Transverse colon (tissue), 4 donors: Measurements from ENCODE around the gene CERKL. TPM values are rescaled to one million over a fixed set of nuclear protein-coding genes. Genes with fewer than 3 reads are reported as not detected.

Experiments
- DNase-seq: peaks from one replicate; pipeline ENCODE4 v3.0.0-alpha.2; 2019
- H3K27ac ChIP-seq, 4 donors: fragments of 200-600 bp; sonication (generic); 2 replicates each; pipeline ENCODE4 v1.5.1; 2016 to 2018; ENCODE audit warnings: inconsistent platforms in 4 of 4
- H3K27me3 ChIP-seq: fragments of 200-600 bp; sonication (generic); 2 replicates; pipeline ENCODE4 v1.5.1; 2017; ENCODE audit warnings: inconsistent platforms
- H3K36me3 ChIP-seq, 4 donors: fragments of 200-600 bp; sonication (generic); 2 replicates each; pipeline ENCODE4 v1.5.1; 2017 to 2019; ENCODE audit warnings: inconsistent platforms in 4 of 4
- H3K4me1 ChIP-seq, 4 donors: fragments of 200-600 bp; sonication (generic); 2 replicates each; pipeline ENCODE4 v1.5.1; 2017 to 2020; ENCODE audit warnings: inconsistent platforms in 4 of 4
- H3K4me3 ChIP-seq, 4 donors: fragments of 200-600 bp; sonication (generic); 1 replicate in 1 of 4; 2 replicates in 3 of 4; pipeline versions ENCODE4 v1.5.1 to v1.6.1; 2017 to 2019; ENCODE audit warnings: inconsistent platforms in 4 of 4
- H3K9me3 ChIP-seq, 2 donors: fragments of 200-600 bp; sonication (generic); 2 replicates each; pipeline ENCODE4 v1.5.1; 2017 to 2019; ENCODE audit warnings: inconsistent platforms in 2 of 2
- CTCF ChIP-seq, 5 experiments: fragments of 200-600 bp in 3 of 5; fragments of 450-650 bp in 2 of 5; sonication (generic) in 3 of 5; IDR thresholded peaks; 1 replicate in 2 of 5; 2 replicates in 3 of 5; pipeline ENCODE4 v1.5.1; 2016 to 2017; ENCODE audit warnings: antibody characterized with exemption in 5 of 5, inconsistent platforms in 3 of 5, mild to moderate bottlenecking in 2 of 5, moderate library complexity in 1 of 5
- EP300 ChIP-seq: sonication (generic); formaldehyde crosslinking; IDR thresholded peaks from one replicate; pipeline ENCODE4 v1.6.1; 2017; ENCODE audit warnings: antibody characterized with exemption, low read depth
- POLR2A ChIP-seq: fragments of 450-650 bp; IDR thresholded peaks from one replicate; pipeline ENCODE4 v1.6.1; 2016; ENCODE audit warnings: antibody characterized with exemption, mild to moderate bottlenecking, moderate library complexity
- POLR2AphosphoS5 ChIP-seq, 3 donors: sonication (generic); formaldehyde crosslinking; IDR thresholded peaks; one replicate each; pipeline ENCODE4 v1.6.1; 2016; ENCODE audit warnings: antibody characterized with exemption in 3 of 3
- WGBS, 2 donors: methylation state at CpG; one replicate each; pipeline ENCODE4 v1.1.5; 2018; ENCODE audit warnings: low coverage in 1 of 2; 5-methylcytosine and 5-hydroxymethylcytosine counted together
- in situ Hi-C, 4 donors: fragments of 200-750 bp; cut with MboI; loops; one replicate each; pipeline versions ENCODE4 v1.15.0 to v1.15.1; 2017; ENCODE audit warnings: low sequenced_read_pairs in 3 of 4, low pct_ligation_motif_present in 1 of 4, low pct_unique_long_range_greater_than_20kb in 1 of 4
- intact Hi-C: fragments of 100-400 bp; cut with DNase I; formaldehyde crosslinking; loops from one replicate; pipeline ENCODE4 v1.15.1; 2023; ENCODE audit warnings: low total_unique reads
- total RNA-seq, 4 donors: library from RNA; depleted of rRNA; stranded (reverse); fragments of >200 nt; gene quantifications; one replicate each; pipeline ENCODE4 v1.1.0, GENCODE V29; 2016

CERKL gene
- total RNA-seq, 4 donors from 2014 or later = 0.32 TPM; not detected in 3

DNA sequence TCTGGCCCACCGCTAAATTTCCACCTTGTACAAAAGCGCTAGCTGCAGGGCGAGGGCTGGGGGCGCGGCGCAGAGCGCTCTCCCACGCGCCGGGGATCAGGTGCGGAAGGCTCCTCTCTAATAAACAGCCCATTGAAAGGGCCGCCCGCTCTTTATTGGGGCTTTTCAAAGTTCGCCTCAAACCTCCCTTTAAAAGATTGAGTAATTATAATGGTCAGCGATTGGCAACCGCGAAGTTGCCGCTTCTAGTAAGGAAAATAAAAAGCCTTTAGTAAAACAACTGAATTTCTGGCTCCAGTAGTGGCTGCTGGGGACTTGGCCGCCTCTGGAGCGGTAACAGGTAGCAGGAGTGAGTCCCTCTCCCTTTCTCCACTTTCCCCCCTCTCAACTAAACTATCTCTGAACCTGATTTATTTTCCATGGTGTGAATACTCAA, 22.7 kb upstream of the CERKL start:
- intact Hi-C loops = no loop called here
- WGBS, 2 donors = 11 to 21% methylated on average over 16 to 20 of the region's 20 CpGs
- no peak overlapping the region for H3K4me3 ChIP-seq

DNA sequence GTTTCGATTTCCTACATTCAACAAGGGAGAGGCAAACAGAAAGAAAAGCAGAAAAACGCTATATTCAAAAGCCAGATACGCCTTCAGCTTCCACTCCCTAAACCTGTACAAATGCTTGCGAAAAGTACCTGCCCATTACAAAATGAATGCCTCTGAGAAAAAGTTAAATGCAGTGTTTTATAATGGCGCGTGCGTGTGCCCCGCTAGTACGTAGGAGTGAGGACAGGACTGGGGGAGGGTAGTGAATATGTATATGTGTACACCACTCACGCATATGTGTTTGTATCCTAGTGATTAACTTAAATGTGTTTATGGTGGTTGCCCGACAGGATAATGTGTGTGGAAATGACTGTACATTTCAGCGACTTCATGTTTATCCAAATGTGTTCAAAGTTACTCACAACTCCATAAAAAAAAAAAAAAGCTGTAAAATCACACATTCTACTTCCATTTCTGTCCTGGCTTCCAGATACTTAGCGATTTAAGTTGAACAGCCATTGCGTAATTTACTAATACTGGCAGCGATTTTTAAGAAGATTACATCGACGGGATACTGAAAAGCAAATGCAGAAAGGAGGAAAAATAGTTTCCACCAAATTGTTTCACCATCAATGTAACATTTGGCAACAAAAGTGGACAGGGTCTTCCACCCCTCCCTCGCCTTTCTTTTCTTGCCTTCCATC, 22.1 kb upstream of the CERKL start:
- in situ Hi-C loops (no loop called here), intact Hi-C loops (no loop called here)
- peaks cover 3 to 21% (median 10%) of the 10 kb centered on the region in 4 donors for H3K4me1 ChIP-seq
- no peak for DNase-seq
- H3K27me3 ChIP-seq = peaks cover 89% of the 10 kb centered on the region
- 21 to 38% methylated on average over 9 to 18 of the region's 18 CpGs for WGBS, 2 donors
- H3K9me3 ChIP-seq = no peaks in the 10 kb centered on the region
- no peak overlapping the region for H3K4me3 ChIP-seq
- no peaks in the 10 kb centered on the region for H3K36me3 ChIP-seq
- no peak for TF ChIP-seq EP300
- no peak for TF ChIP-seq CTCF (IDR thresholded peaks at IDR 0.05)
- TF ChIP-seq POLR2AphosphoS5 (IDR thresholded peaks at IDR 0.05) = no peak
- no peak for TF ChIP-seq POLR2A
- H3K27ac ChIP-seq = no peak overlapping the region

More for the DNA sequence above, 22.7 kb upstream of the CERKL start:
- no peak for DNase-seq
- Histone ChIP-seq H3K9me3 (no peaks in the 10 kb centered on the region), H3K4me1 (peaks cover 6 to 26% (median 11%) of the 10 kb centered on the region in 4 donors), H3K27ac (no peak overlapping the region), H3K36me3 (no peaks in the 10 kb centered on the region), H3K27me3 (peaks cover 95% of the 10 kb centered on the region)
- in situ Hi-C loops = no loop called here
- TF ChIP-seq EP300 (no peak), POLR2AphosphoS5 (IDR thresholded peaks at IDR 0.05) (no peak), POLR2A (no peak), CTCF (IDR thresholded peaks at IDR 0.05) (no peak)

- 38 to 59% methylated on average over 10 to 41 of the region's 41 CpGs for WGBS, 2 donors
- DNase-seq = peak; percentile 24
These were observed 21.1 kb upstream of the CERKL start for GRCh38 chr2:181677912-181678586.

More at GRCh38 chr2:181677912-181678586, 21.1 kb upstream of the CERKL start:
- Histone ChIP-seq H3K4me1 (peaks cover 0 to 11% (median 2%) of the 10 kb centered on the region in 4 donors), H3K4me3 (no peak overlapping the region), H3K27ac (no peak overlapping the region), H3K27me3 (peaks cover 80% of the 10 kb centered on the region), H3K9me3 (no peaks in the 10 kb centered on the region), H3K36me3 (no peaks in the 10 kb centered on the region)
- intact Hi-C loops = no loop called here
- in situ Hi-C loops = no loop called here
- TF ChIP-seq POLR2A (no peak), EP300 (no peak), POLR2AphosphoS5 (IDR thresholded peaks at IDR 0.05) (no peak), CTCF (IDR thresholded peaks at IDR 0.05) (no peak)
